SHP77 (cell line): ENCODE data around the gene MEIG1.
"Not testable (repeated sequence)": the region's sequence is repeated elsewhere in the genome, so short reads cannot be mapped to it uniquely, and the experiment has no call there.

ENCODE experiments used
- DNase-seq, 2 experiments: peaks; one replicate each; lab custom pipeline; 2025; lab: John Stamatoyannopoulos, UW

Gene MEIG1

GRCh38 chr10:14954934-14955333 is 4.3 kb upstream of the MEIG1 start:
- DNase-seq = no peak

GRCh38 chr10:14958872-14959220 is 342 bp upstream of the MEIG1 start:
- no peak for DNase-seq

- no peak for DNase-seq
Measured at GRCh38 chr10:14967897-14968296, 8.7 kb downstream of the MEIG1 start.

- DNase-seq = no peak
Measured at GRCh38 chr10:14971867-14972448, 12.8 kb downstream of the MEIG1 start.

- not testable (repeated sequence) for DNase-seq
Measured at GRCh38 chr10:14974153-14974998, 15.2 kb downstream of the MEIG1 start.

- no peak for DNase-seq
Measured at GRCh38 chr10:14975672-14976273, 16.6 kb downstream of the MEIG1 start.

GRCh38 chr10:14982744-14983143 is 23.6 kb downstream of the MEIG1 start:
- no peak for DNase-seq

- DNase-seq = not testable (repeated sequence)
Measured at GRCh38 chr10:14989552-14989951, 30.4 kb downstream of the MEIG1 start.

GRCh38 chr10:14991035-14991749 is 32.0 kb downstream of the MEIG1 start:
- peak in 1 of 2 experiments; percentile 4 for DNase-seq

- not testable (repeated sequence) for DNase-seq
Measured at GRCh38 chr10:14992336-14992735, 33.1 kb downstream of the MEIG1 start.

GRCh38 chr10:14993500-14994455 is 34.6 kb downstream of the MEIG1 start:
- not testable (repeated sequence) for DNase-seq

- no peak for DNase-seq
Measured at GRCh38 chr10:14995964-14996565, 36.9 kb downstream of the MEIG1 start.

- not testable (repeated sequence) for DNase-seq
Measured at GRCh38 chr10:15013530-15013929, 54.3 kb downstream of the MEIG1 start.

- no peak for DNase-seq
Measured at GRCh38 chr10:15015451-15015850, 56.3 kb downstream of the MEIG1 start.

GRCh38 chr10:15020966-15021365 is 61.8 kb downstream of the MEIG1 start:
- DNase-seq = not testable (repeated sequence)
